Thyroid gland (tissue), 4 donors: ENCODE results near the gene KCNJ10. TPM values are rescaled to one million over a fixed set of nuclear protein-coding genes. Genes with fewer than 3 reads are reported as not detected.

Experiments used
- DNase-seq, 2 donors: peaks; one replicate each; pipeline ENCODE4 v3.0.0-alpha.2; 2019
- H3K27ac ChIP-seq, 3 donors: fragments of 200-600 bp; sonication (generic); 1 replicate in 2 of 3; 2 replicates in 1 of 3; pipeline ENCODE4 v1.5.1; 2016 to 2019; ENCODE audit warnings: mild to moderate bottlenecking in 1 of 3, moderate library complexity in 1 of 3
- H3K27me3 ChIP-seq: fragments of 200-600 bp; sonication (generic); one replicate; pipeline ENCODE4 v1.5.1; 2019
- H3K36me3 ChIP-seq, 2 donors: fragments of 200-600 bp; sonication (generic); one replicate each; pipeline ENCODE4 v1.5.1; 2016 to 2019
- H3K4me1 ChIP-seq, 2 donors: fragments of 200-600 bp; sonication (generic); one replicate each; pipeline ENCODE4 v1.5.1; 2017 to 2019
- H3K4me3 ChIP-seq, 3 donors: fragments of 200-600 bp; sonication (generic); replicated peaks in 1 of 3; 1 replicate in 2 of 3; 2 replicates in 1 of 3; pipeline ENCODE4 v1.5.1; 2016; ENCODE audit warnings: mild to moderate bottlenecking in 1 of 3
- H3K9me3 ChIP-seq: fragments of 200-600 bp; sonication (generic); one replicate; pipeline ENCODE4 v1.5.1; 2017
- POLR2A ChIP-seq, 2 donors: fragments of 450-650 bp; IDR thresholded peaks; one replicate each; pipeline ENCODE4 v1.6.1; 2017; ENCODE audit warnings: antibody characterized with exemption in 2 of 2, mild to moderate bottlenecking in 2 of 2, moderate library complexity in 1 of 2
- WGBS, 2 donors: methylation state at CpG; one replicate each; pipeline ENCODE4 v1.1.5; 2017; 5-methylcytosine and 5-hydroxymethylcytosine counted together
- intact Hi-C: fragments of 100-400 bp; cut with DNase I; formaldehyde crosslinking; loops from one replicate; pipeline ENCODE4 v1.15.1; 2023
- total RNA-seq, 4 donors: library from RNA; depleted of rRNA; stranded (reverse); fragments of >200 nt; gene quantifications; one replicate each; pipeline ENCODE4 v1.2.3, GENCODE V29; 2016
- TF ChIP-seq, protein P1 (sequence below), 6 experiments: fragments of 200-600 bp in 3 of 6; fragments of 450-650 bp in 3 of 6; sonication (generic) in 3 of 6; IDR thresholded peaks; one replicate each; pipeline ENCODE4 v1.5.1; 2016 to 2019; ENCODE audit warnings: antibody characterized with exemption in 6 of 6, mild to moderate bottlenecking in 2 of 6, inconsistent platforms in 1 of 6, moderate library complexity in 1 of 6

KCNJ10 gene
- total RNA-seq, 4 donors from 2014 or later, result 0.13 to 0.45 (median 0.33) TPM; not detected in 1

DNA sequence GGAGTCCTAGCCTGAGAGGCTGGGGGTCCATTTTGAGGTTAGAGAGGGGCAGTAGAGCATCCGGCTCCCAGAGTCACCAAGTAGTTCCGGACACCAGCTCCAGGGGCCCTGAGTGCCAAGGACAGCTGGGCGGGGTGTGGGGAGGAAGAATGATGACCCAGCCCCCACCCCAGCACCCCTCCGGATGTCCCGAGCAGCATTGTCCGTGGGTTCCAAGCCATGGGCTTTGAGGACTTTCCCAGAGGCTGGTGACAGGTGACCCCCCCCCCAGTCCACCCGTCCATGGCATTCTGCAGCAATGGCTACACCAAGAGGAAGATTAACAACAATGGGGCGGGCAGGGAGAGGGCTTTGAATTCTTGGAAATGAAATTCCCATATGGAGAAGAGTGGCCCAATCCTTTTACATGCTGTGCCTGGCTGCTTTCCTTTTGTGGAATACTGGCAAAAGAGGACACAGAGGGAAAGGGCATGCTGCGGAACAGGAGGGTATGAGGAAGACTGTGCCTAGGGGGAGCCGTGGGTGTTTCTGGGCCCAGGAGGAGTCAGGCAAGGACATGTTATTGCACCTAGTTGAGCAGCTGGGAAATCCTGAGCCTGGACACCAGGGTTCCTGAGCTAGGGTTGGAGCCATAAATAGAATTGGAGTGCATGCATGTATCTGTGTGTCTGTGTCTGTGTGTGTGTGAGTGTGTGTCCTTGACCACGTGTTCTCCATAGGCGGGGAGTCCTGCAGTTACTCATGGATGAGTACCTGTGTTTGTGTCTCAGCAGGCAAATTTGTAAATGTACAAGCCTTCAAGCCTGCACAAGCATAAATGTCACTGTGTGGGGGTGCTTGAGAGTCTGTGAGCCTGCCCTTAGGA is 46.6 kb upstream of the KCNJ10 start:
- 59 to 61% methylated on average over 8 to 12 of the region's 12 CpGs for WGBS, 2 donors
- Histone ChIP-seq H3K4me3 (no peak overlapping the region), H3K27ac (no peak overlapping the region), H3K36me3 (no peaks in the 10 kb centered on the region), H3K27me3 (no peaks in the 10 kb centered on the region), H3K4me1 (peaks cover 12% of the 10 kb centered on the region in 2 donors), H3K9me3 (no peaks in the 10 kb centered on the region)
- peak in 1 of 2 donors; percentile 29 for DNase-seq
- intact Hi-C loops, result no loop called here
- TF ChIP-seq, protein P1, sequence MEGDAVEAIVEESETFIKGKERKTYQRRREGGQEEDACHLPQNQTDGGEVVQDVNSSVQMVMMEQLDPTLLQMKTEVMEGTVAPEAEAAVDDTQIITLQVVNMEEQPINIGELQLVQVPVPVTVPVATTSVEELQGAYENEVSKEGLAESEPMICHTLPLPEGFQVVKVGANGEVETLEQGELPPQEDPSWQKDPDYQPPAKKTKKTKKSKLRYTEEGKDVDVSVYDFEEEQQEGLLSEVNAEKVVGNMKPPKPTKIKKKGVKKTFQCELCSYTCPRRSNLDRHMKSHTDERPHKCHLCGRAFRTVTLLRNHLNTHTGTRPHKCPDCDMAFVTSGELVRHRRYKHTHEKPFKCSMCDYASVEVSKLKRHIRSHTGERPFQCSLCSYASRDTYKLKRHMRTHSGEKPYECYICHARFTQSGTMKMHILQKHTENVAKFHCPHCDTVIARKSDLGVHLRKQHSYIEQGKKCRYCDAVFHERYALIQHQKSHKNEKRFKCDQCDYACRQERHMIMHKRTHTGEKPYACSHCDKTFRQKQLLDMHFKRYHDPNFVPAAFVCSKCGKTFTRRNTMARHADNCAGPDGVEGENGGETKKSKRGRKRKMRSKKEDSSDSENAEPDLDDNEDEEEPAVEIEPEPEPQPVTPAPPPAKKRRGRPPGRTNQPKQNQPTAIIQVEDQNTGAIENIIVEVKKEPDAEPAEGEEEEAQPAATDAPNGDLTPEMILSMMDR (IDR thresholded peaks at IDR 0.05), result no peak
- no peak for TF ChIP-seq POLR2A (IDR thresholded peaks at IDR 0.05)

DNA sequence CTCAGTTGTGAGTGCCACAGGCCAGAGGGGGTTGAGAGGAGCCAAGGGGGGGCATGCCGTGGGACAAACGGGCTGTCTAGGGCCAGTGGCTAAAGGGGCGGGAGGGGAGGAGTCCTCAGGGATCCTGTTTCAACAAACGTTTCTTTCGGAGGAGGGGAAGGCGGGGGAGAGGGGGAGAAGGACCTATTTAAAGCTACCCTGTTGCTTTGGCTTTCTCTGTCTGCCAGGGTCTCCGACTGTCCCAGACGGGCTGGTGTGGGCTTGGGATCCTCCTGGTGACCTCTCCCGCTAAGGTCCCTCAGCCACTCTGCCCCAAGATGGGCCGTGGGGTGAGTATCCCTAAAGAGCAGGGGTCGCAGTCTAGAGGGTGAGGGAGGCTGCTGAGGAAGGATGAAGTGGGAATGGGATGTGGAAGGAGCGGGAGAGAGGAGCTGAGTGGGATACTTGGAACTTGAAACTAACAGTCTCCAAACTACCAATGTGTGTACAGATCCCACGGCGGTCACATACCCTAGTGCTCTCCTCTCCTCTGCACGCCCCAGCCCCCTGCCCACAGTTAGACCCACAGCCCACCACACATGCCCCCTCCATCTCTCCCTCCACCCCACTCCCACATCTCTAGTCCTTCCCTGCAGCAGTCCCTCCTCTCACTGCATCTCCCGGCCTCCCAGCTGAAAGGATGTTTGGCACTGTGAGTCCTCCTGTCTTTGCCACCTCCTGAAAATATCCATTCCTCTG is 45.8 kb upstream of the KCNJ10 start, which contains the start of gene ATP1A2:
ATP1A2 (plus strand) TSS at position 215 of the 738 bp plus-strand sequence; CDS start at position 318, 103 bp downstream.
- no peak for DNase-seq
- 47 to 51% methylated on average over 16 of the region's 16 CpGs for WGBS, 2 donors
- intact Hi-C loops, result no loop called here
- TF ChIP-seq, protein P1 (IDR thresholded peaks at IDR 0.05), result no peak
- TF ChIP-seq POLR2A (IDR thresholded peaks at IDR 0.05), result no peak
- Histone ChIP-seq H3K9me3 (no peaks in the 10 kb centered on the region), H3K27me3 (no peaks in the 10 kb centered on the region), H3K36me3 (no peaks in the 10 kb centered on the region), H3K4me3 (no peak within 1 kb of the TSS), H3K27ac (no peak within 1 kb of the TSS), H3K4me1 (peaks cover 12% of the 10 kb centered on the region in 2 donors)

DNA sequence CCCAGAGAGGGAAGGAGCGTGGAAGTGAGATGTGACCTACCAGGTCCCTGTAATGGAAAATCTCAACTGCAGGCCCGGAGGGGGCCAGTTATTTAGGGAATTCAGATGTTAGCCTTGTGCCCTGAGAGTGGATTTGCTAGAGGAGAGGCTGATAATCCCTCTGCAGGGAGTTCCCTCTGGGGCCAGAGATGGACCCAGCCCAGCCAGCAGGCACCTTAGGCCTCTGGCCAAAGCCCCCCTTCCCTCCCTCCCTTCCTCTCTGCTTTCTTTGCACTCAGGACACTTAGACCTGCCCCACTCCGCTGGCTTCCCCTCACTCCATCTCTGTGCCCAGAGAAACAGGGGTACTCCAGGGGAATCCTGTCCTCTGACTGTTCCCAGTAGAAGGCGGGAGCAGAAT is 44.1 kb upstream of the KCNJ10 start:
- intact Hi-C loops, result no loop called here
- WGBS, 2 donors, result 54 to 68% methylated on average over 4 of the region's 4 CpGs
- TF ChIP-seq, protein P1 (IDR thresholded peaks at IDR 0.05), result no peak
- no peak for TF ChIP-seq POLR2A (IDR thresholded peaks at IDR 0.05)
- H3K27ac ChIP-seq, result no peak overlapping the region
- H3K27me3 ChIP-seq, result no peaks in the 10 kb centered on the region
- DNase-seq, result peak; percentile 32 to 49
- no peaks in the 10 kb centered on the region for H3K9me3 ChIP-seq
- peaks cover 12% of the 10 kb centered on the region in 2 donors for H3K4me1 ChIP-seq
- no peaks in the 10 kb centered on the region for H3K36me3 ChIP-seq
- no peak overlapping the region for H3K4me3 ChIP-seq

DNA sequence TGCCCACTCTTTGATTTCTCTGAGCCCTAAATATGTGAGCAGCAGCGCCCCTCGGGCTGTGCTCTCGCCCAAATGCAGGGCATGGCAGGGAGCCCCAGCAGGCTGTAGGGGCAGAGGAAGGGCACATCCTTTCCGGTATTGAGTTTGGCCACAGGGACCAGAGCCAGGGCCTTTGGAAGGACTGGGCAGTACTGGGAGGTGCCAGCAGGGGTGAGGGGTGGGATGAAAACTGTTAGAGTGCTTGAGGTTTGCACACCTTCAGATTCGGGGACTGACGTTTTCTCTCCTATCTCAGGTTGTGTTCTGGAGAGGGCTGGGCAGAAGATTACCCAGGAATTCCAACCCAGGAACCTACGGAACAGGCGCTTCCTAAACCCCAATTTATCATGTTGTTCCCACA is 43.4 kb upstream of the KCNJ10 start:
- H3K27ac ChIP-seq, result no peak overlapping the region
- H3K27me3 ChIP-seq, result no peaks in the 10 kb centered on the region
- H3K36me3 ChIP-seq, result no peaks in the 10 kb centered on the region
- no peak for DNase-seq
- no peaks in the 10 kb centered on the region for H3K9me3 ChIP-seq
- H3K4me3 ChIP-seq, result no peak overlapping the region
- peaks cover 10 to 12% of the 10 kb centered on the region in 2 donors for H3K4me1 ChIP-seq
- WGBS, 2 donors, result 82 to 87% methylated on average over 6 to 8 of the region's 8 CpGs
- intact Hi-C loops, result no loop called here
- TF ChIP-seq, protein P1 (IDR thresholded peaks at IDR 0.05), result no peak
- no peak for TF ChIP-seq POLR2A (IDR thresholded peaks at IDR 0.05)
